SK-N-SH (cell line): ENCODE data around the gene TMEM63C. TPM values are rescaled to one million over a fixed set of nuclear protein-coding genes. Genes with fewer than 3 reads are reported as not detected.

Experiments
- CTCF ChIA-PET: fragments of 300-600, 350-600 bp; formaldehyde crosslinking; extraction: SDS; loops from one replicate; lab custom pipeline; 2021; lab: Yijun Ruan, JAX
- POLR2A ChIA-PET: fragments of 350-600 bp; sonication (Branson Sonifier 250); formaldehyde crosslinking; extraction: SDS; loops from one replicate; lab custom pipeline; 2020; ENCODE audit warnings: antibody characterized with exemption, inconsistent platforms; lab: Yijun Ruan, JAX
- DNase-seq: peaks from one replicate; pipeline ENCODE4 v3.0.0; 2012
- H2AFZ ChIP-seq: fragments of 200-600 bp; sonication (generic); 2 replicates; pipeline ENCODE4 v1.8.1; 2016; ENCODE audit warnings: antibody characterized with exemption, mild to moderate bottlenecking, low read depth
- H3F3A ChIP-seq: fragments of 200-600 bp; sonication (generic); replicated peaks from 2 replicates; pipeline ENCODE3; 2016; ENCODE audit warnings: antibody characterized with exemption, mild to moderate bottlenecking; ENCODE audit not compliant: insufficient read depth
- H3K27ac ChIP-seq, 2 experiments: fragments of 200-500 bp in 1 of 2; fragments of 200-600 bp in 1 of 2; sonication (Bioruptor generic) in 1 of 2; sonication (generic), shearing (Covaris generic) in 1 of 2; 2 replicates each; pipeline versions ENCODE4 v1.5.1 to v1.6.1; 2014 to 2016; ENCODE audit warnings: low read depth in 2 of 2, inconsistent platforms in 1 of 2, low read length in 1 of 2, mild to moderate bottlenecking in 1 of 2, mixed read lengths in 1 of 2
- H3K27me3 ChIP-seq: fragments of 200-600 bp; sonication (generic), shearing (Covaris generic); 2 replicates; pipeline ENCODE4 v1.6.1; 2016; ENCODE audit warnings: mixed run types; ENCODE audit not compliant: insufficient read depth
- H3K36me3 ChIP-seq, 2 experiments: fragments of 200-500 bp in 1 of 2; fragments of 200-600 bp in 1 of 2; sonication (Bioruptor generic) in 1 of 2; sonication (generic) in 1 of 2; replicated peaks in 1 of 2; 2 replicates each; pipeline versions ENCODE3 to v1.5.1; 2014 to 2016; ENCODE audit warnings: low read length in 1 of 2, mild to moderate bottlenecking in 1 of 2; ENCODE audit not compliant: insufficient read depth in 2 of 2, control insufficient read depth in 1 of 2
- H3K4me1 ChIP-seq, 2 experiments: fragments of 200-500 bp in 1 of 2; fragments of 200-600 bp in 1 of 2; sonication (Bioruptor generic) in 1 of 2; sonication (generic), shearing (Covaris generic) in 1 of 2; 2 replicates each; pipeline versions ENCODE4 v1.5.1 to v1.6.1; 2014 to 2016; ENCODE audit warnings: low read depth in 1 of 2, low read length in 1 of 2, mixed run types in 1 of 2; ENCODE audit not compliant: insufficient read depth in 2 of 2, control insufficient read depth in 1 of 2
- H3K4me2 ChIP-seq: fragments of 200-600 bp; sonication (generic), shearing (Covaris generic); 2 replicates; pipeline ENCODE4 v1.6.1; 2017; ENCODE audit warnings: mixed run types
- H3K4me3 ChIP-seq, 2 experiments: fragments of 200-500 bp in 1 of 2; fragments of 200-600 bp in 1 of 2; sonication (Bioruptor generic) in 1 of 2; sonication (generic), shearing (Covaris generic) in 1 of 2; 2 replicates each; pipeline versions ENCODE4 v1.5.1 to v1.8.1; 2014 to 2016; ENCODE audit warnings: low read depth in 2 of 2, inconsistent platforms in 1 of 2, low read length in 1 of 2, mild to moderate bottlenecking in 1 of 2, mixed read lengths in 1 of 2, moderate library complexity in 1 of 2
- H3K79me2 ChIP-seq: fragments of 200-600 bp; sonication (generic); 2 replicates; pipeline ENCODE4 v1.8.1; 2017; ENCODE audit warnings: mild to moderate bottlenecking; ENCODE audit not compliant: insufficient read depth
- H3K9ac ChIP-seq: fragments of 200-600 bp; sonication (generic); 2 replicates; pipeline ENCODE4 v1.6.1; 2017; ENCODE audit warnings: mixed run types
- H3K9me2 ChIP-seq: fragments of 200-600 bp; sonication (generic); 2 replicates; pipeline ENCODE4 v1.6.1; 2017; ENCODE audit warnings: mixed run types
- H3K9me3 ChIP-seq: fragments of 200-600 bp; sonication (generic); 2 replicates; pipeline ENCODE4 v1.6.1; 2017; ENCODE audit warnings: mixed run types, mild to moderate bottlenecking, moderate library complexity
- H4K20me1 ChIP-seq: fragments of 200-600 bp; sonication (generic); 2 replicates; pipeline ENCODE4 v1.6.1; 2017; ENCODE audit warnings: mild to moderate bottlenecking, mixed run types; ENCODE audit not compliant: insufficient read depth
- EP300 ChIP-seq, 2 experiments: IDR thresholded peaks; 2 replicates each; pipeline versions ENCODE4 v1.4.0 to v1.6.1; 2012; ENCODE audit warnings: borderline replicate concordance in 1 of 2, low read depth in 1 of 2, low read length in 1 of 2
- FOXM1 ChIP-seq: IDR thresholded peaks from 2 replicates; pipeline ENCODE4 v1.4.0; 2012; ENCODE audit warnings: low read depth, mild to moderate bottlenecking
- GABPA ChIP-seq: IDR thresholded peaks from 2 replicates; pipeline ENCODE4 v1.4.0; 2012; ENCODE audit warnings: low read depth, mild to moderate bottlenecking
- GATA2 ChIP-seq: sonication (generic); formaldehyde crosslinking; IDR thresholded peaks from 2 replicates; pipeline ENCODE4 v1.5.0; 2020; ENCODE audit warnings: mild to moderate bottlenecking, missing genetic modification reagents
- MEF2A ChIP-seq: IDR thresholded peaks from 2 replicates; pipeline ENCODE4 v1.4.0; 2012; ENCODE audit warnings: low read depth, borderline replicate concordance
- NFIC ChIP-seq: IDR thresholded peaks from 2 replicates; pipeline ENCODE4 v1.4.0; 2012; ENCODE audit warnings: borderline replicate concordance
- NRF1 ChIP-seq: IDR thresholded peaks from 2 replicates; pipeline ENCODE4 v1.6.1; 2012; ENCODE audit warnings: low read depth, mild to moderate bottlenecking, low read length
- RAD21 ChIP-seq: IDR thresholded peaks from 2 replicates; pipeline ENCODE4 v1.6.1; 2012; ENCODE audit warnings: mild to moderate bottlenecking, low read length
- RCOR1 ChIP-seq: fragments of 150-350 bp; IDR thresholded peaks from 2 replicates; pipeline ENCODE4 v1.6.1; 2017; ENCODE audit warnings: antibody characterized with exemption, low read length
- SMC3 ChIP-seq: IDR thresholded peaks from 2 replicates; pipeline ENCODE4 v1.6.1; 2012; ENCODE audit warnings: low read depth, low read length, improper control_type of control experiment
- TEAD4 ChIP-seq: IDR thresholded peaks from 2 replicates; pipeline ENCODE4 v1.4.0; 2012; ENCODE audit warnings: mild to moderate bottlenecking, borderline replicate concordance; ENCODE audit not compliant: insufficient read depth
- WGBS: methylation state at CpG from one replicate; pipeline ENCODE4 v1.1.6; 2017; ENCODE audit warnings: low lambda C conversion rate; 5-methylcytosine and 5-hydroxymethylcytosine counted together
- polyA plus RNA-seq, 3 experiments: library from polyadenylated mRNA; depleted of rRNA; stranded (reverse); fragments of >200 nt; gene quantifications; 2 replicates each; pipeline ENCODE4 v1.2.3, GENCODE V29; 2012
- TF ChIP-seq, protein P1 (sequence below): fragments of 150-350 bp; IDR thresholded peaks from 2 replicates; pipeline ENCODE4 v1.6.1; 2016; ENCODE audit warnings: mild to moderate bottlenecking, low read depth, low read length
- TF ChIP-seq, protein P2 (sequence below): IDR thresholded peaks from 2 replicates; pipeline ENCODE4 v1.4.0; 2012; ENCODE audit warnings: low read depth
- TF ChIP-seq, protein P3 (sequence below): fragments of 200-600 bp; sonication (generic); IDR thresholded peaks from 2 replicates; pipeline ENCODE4 v1.6.1; 2017; ENCODE audit warnings: antibody characterized with exemption, mild to moderate bottlenecking, moderate library complexity
- TF ChIP-seq, protein P4 (sequence below): IDR thresholded peaks from 2 replicates; pipeline ENCODE4; 2012

TMEM63C gene
- polyA plus RNA-seq, 1 of the 3 experiments (the other 2 are of a cell fraction): 0.25 TPM

DNA sequence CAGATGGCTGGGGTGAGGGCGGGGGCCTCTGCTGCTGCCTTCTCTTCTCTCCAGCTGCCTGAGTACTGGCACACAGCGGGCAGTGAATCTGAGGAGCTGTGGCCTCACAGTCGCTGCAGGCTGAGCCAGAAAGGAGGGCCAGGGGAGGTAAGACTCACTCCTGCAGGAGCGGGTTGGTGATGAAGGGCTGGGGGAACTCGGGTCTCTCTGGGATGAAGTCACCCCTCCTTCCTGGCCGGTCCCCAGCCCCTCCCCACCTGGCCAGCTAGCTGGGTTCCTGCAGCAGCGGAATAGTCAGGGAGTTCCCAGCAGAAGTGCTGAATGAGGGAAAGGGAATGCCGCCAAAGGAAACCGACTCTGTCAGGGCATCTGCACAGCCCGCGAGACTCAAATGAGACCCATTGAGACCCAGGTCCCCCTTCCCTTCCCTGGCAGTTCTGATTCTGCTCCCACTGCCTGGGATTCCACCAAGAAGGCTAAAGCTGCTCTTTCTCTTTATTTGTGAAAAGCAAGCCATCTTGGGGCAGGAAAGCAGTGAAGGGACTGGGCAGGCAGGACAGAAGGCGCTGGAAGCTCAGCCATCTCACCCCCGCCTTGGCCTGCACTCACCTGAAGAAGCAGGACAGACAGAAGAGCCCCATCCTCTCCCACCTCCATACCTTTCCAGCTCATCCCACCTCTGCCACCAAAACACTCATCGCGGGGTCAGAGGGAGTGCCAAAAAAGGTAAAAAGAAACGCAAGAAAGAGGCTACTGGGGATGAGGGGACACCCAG, 84.2 kb downstream of the TMEM63C start:
- POLR2A ChIA-PET: no interaction called here
- WGBS: 66% methylated on average over 15 of the region's 16 CpGs
- H3K27ac ChIP-seq: no peak overlapping the region

More for the DNA sequence above, 84.2 kb downstream of the TMEM63C start:
- TF ChIP-seq MEF2A (no peak), NRF1 (no peak), RAD21 (no peak), FOXM1 (no peak), TEAD4 (no peak), RCOR1 (no peak), NFIC (no peak), EP300 (IDR thresholded peaks at IDR 0.05; ENCODE audit: borderline replicate concordance in 1 of 2, low read depth in 1 of 2, low read length in 1 of 2) (no peak), SMC3 (no peak), GABPA (no peak), GATA2 (CRISPR knock-in tag) (no peak)
- TF ChIP-seq, protein P1, sequence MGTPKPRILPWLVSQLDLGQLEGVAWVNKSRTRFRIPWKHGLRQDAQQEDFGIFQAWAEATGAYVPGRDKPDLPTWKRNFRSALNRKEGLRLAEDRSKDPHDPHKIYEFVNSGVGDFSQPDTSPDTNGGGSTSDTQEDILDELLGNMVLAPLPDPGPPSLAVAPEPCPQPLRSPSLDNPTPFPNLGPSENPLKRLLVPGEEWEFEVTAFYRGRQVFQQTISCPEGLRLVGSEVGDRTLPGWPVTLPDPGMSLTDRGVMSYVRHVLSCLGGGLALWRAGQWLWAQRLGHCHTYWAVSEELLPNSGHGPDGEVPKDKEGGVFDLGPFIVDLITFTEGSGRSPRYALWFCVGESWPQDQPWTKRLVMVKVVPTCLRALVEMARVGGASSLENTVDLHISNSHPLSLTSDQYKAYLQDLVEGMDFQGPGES: no peak
- TF ChIP-seq, protein P2, sequence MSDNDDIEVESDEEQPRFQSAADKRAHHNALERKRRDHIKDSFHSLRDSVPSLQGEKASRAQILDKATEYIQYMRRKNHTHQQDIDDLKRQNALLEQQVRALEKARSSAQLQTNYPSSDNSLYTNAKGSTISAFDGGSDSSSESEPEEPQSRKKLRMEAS: no peak
- TF ChIP-seq, protein P3, sequence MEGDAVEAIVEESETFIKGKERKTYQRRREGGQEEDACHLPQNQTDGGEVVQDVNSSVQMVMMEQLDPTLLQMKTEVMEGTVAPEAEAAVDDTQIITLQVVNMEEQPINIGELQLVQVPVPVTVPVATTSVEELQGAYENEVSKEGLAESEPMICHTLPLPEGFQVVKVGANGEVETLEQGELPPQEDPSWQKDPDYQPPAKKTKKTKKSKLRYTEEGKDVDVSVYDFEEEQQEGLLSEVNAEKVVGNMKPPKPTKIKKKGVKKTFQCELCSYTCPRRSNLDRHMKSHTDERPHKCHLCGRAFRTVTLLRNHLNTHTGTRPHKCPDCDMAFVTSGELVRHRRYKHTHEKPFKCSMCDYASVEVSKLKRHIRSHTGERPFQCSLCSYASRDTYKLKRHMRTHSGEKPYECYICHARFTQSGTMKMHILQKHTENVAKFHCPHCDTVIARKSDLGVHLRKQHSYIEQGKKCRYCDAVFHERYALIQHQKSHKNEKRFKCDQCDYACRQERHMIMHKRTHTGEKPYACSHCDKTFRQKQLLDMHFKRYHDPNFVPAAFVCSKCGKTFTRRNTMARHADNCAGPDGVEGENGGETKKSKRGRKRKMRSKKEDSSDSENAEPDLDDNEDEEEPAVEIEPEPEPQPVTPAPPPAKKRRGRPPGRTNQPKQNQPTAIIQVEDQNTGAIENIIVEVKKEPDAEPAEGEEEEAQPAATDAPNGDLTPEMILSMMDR: no peak
- TF ChIP-seq, protein P4, sequence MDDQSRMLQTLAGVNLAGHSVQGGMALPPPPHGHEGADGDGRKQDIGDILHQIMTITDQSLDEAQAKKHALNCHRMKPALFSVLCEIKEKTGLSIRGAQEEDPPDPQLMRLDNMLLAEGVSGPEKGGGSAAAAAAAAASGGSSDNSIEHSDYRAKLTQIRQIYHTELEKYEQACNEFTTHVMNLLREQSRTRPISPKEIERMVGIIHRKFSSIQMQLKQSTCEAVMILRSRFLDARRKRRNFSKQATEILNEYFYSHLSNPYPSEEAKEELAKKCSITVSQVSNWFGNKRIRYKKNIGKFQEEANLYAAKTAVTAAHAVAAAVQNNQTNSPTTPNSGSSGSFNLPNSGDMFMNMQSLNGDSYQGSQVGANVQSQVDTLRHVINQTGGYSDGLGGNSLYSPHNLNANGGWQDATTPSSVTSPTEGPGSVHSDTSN: no peak
- TF ChIP-seq, all 33 proteins: peak for 0
- H3K9me3 ChIP-seq: no peaks in the 10 kb centered on the region
- H4K20me1 ChIP-seq: no peaks in the 10 kb centered on the region
- no peaks in the 10 kb centered on the region for H3K79me2 ChIP-seq
- H3K27me3 ChIP-seq: peaks cover 28% of the 10 kb centered on the region
- no peaks in the 10 kb centered on the region for H3K36me3 ChIP-seq
- H3K9ac ChIP-seq: no peak overlapping the region
- no peaks in the 10 kb centered on the region for H3K9me2 ChIP-seq
- CTCF ChIA-PET: interaction anchor here (0.7 to 1.4 kb wide), 2 partner anchors 35 to 126 kb away, joined by 3 to 4 read pairs; no protein-coding TSS in a partner anchor
- no peak for DNase-seq
- H3K4me1 ChIP-seq: no peaks in the 10 kb centered on the region; a peak in 1 of 4 replicates
- no peak overlapping the region for H3K4me2 ChIP-seq
- H2AFZ ChIP-seq: no peak overlapping the region
- H3F3A ChIP-seq: no peaks in the 10 kb centered on the region
- H3K4me3 ChIP-seq: no peak overlapping the region
